Effector memory CD4-positive, alpha-beta T cell (primary cell): ENCODE measurements around the gene PDLIM4.

Source experiments
- DNase-seq, 3 donors: peaks; one replicate each; pipeline ENCODE4 v3.0.0-alpha.2; 2020
- H3K27ac ChIP-seq: 2 replicates; pipeline ENCODE4 v1.7.0; 2013; ENCODE audit warnings: mild to moderate bottlenecking, low read length, moderate library complexity; ENCODE audit not compliant: insufficient read depth, poor library complexity, severe bottlenecking
- H3K27me3 ChIP-seq: replicated peaks from 2 replicates; pipeline ENCODE4 v1.7.0; 2013; ENCODE audit warnings: mild to moderate bottlenecking, low read length; ENCODE audit not compliant: insufficient read depth, control insufficient read depth, poor library complexity, severe bottlenecking
- H3K36me3 ChIP-seq: 2 replicates; pipeline ENCODE4 v1.7.0; 2013; ENCODE audit warnings: mild to moderate bottlenecking, low read length, moderate library complexity; ENCODE audit not compliant: control insufficient read depth, insufficient read depth
- H3K4me1 ChIP-seq: 2 replicates; pipeline ENCODE4 v1.7.0; 2013; ENCODE audit warnings: low read length, mild to moderate bottlenecking; ENCODE audit not compliant: control insufficient read depth, insufficient read depth, poor library complexity, severe bottlenecking
- H3K4me3 ChIP-seq: 2 replicates; pipeline ENCODE4 v1.7.0; 2013; ENCODE audit warnings: low read length, low read depth, mild to moderate bottlenecking; ENCODE audit not compliant: insufficient read depth, poor library complexity, severe bottlenecking
- H3K9me3 ChIP-seq: 2 replicates; pipeline ENCODE4 v1.7.0; 2013; ENCODE audit warnings: mild to moderate bottlenecking, low read length, moderate library complexity; ENCODE audit not compliant: control insufficient read depth

Gene PDLIM4

GRCh38 chr5:132251220-132251725, 6.2 kb upstream of the PDLIM4 start:
- no peak for DNase-seq
- no peak overlapping the region for H3K27ac ChIP-seq

GRCh38 chr5:132253008-132253441, 4.5 kb upstream of the PDLIM4 start:
- DNase-seq, result no peak
- H3K9me3 ChIP-seq, result no peaks in the 10 kb centered on the region
- no peaks in the 10 kb centered on the region for H3K4me1 ChIP-seq

More at GRCh38 chr5:132251220-132251725, 6.2 kb upstream of the PDLIM4 start:
- Histone ChIP-seq H3K4me1 (no peaks in the 10 kb centered on the region), H3K4me3 (no peak overlapping the region), H3K9me3 (no peaks in the 10 kb centered on the region), H3K27me3 (no peaks in the 10 kb centered on the region), H3K36me3 (no peaks in the 10 kb centered on the region)

GRCh38 chr5:132253452-132254320, 3.8 kb upstream of the PDLIM4 start:
- Histone ChIP-seq H3K36me3 (no peaks in the 10 kb centered on the region), H3K4me1 (no peaks in the 10 kb centered on the region), H3K27me3 (peaks cover 8% of the 10 kb centered on the region), H3K27ac (no peak overlapping the region), H3K9me3 (no peaks in the 10 kb centered on the region), H3K4me3 (no peak overlapping the region)
- no peak for DNase-seq

More at GRCh38 chr5:132253008-132253441, 4.5 kb upstream of the PDLIM4 start:
- Histone ChIP-seq H3K27ac (no peak overlapping the region), H3K27me3 (peaks cover 4% of the 10 kb centered on the region), H3K4me3 (no peak overlapping the region), H3K36me3 (no peaks in the 10 kb centered on the region)

- H3K36me3 ChIP-seq, result no peaks in the 10 kb centered on the region
- no peak overlapping the region for H3K4me3 ChIP-seq
- no peaks in the 10 kb centered on the region for H3K9me3 ChIP-seq
- H3K27me3 ChIP-seq, result peaks cover 8% of the 10 kb centered on the region
- no peaks in the 10 kb centered on the region for H3K4me1 ChIP-seq
- DNase-seq, result no peak
- H3K27ac ChIP-seq, result no peak overlapping the region
These were observed 3.0 kb upstream of the PDLIM4 start for GRCh38 chr5:132254321-132254977.

- H3K4me1 ChIP-seq, result no peaks in the 10 kb centered on the region
These were observed 1.3 kb upstream of the PDLIM4 start for GRCh38 chr5:132256086-132256782.

GRCh38 chr5:132256783-132257130, 739 bp upstream of the PDLIM4 start:
- Histone ChIP-seq H3K4me1 (no peaks in the 10 kb centered on the region), H3K4me3 (no peak overlapping the region), H3K36me3 (no peaks in the 10 kb centered on the region), H3K9me3 (no peaks in the 10 kb centered on the region), H3K27ac (no peak overlapping the region), H3K27me3 (peaks cover 8% of the 10 kb centered on the region)
- DNase-seq, result no peak

More at GRCh38 chr5:132256086-132256782, 1.3 kb upstream of the PDLIM4 start:
- Histone ChIP-seq H3K36me3 (no peaks in the 10 kb centered on the region), H3K27me3 (peaks cover 8% of the 10 kb centered on the region), H3K4me3 (no peak overlapping the region), H3K9me3 (no peaks in the 10 kb centered on the region), H3K27ac (no peak overlapping the region)
- no peak for DNase-seq

- Histone ChIP-seq H3K27me3 (peaks cover 8% of the 10 kb centered on the region), H3K9me3 (no peaks in the 10 kb centered on the region), H3K36me3 (no peaks in the 10 kb centered on the region), H3K27ac (no peak overlapping the region), H3K4me3 (no peak overlapping the region), H3K4me1 (no peaks in the 10 kb centered on the region)
- no peak for DNase-seq
These were observed 889 bp downstream of the PDLIM4 start for GRCh38 chr5:132258102-132259068.

- H3K9me3 ChIP-seq, result no peaks in the 10 kb centered on the region
- H3K36me3 ChIP-seq, result no peaks in the 10 kb centered on the region
- DNase-seq, result no peak
- H3K27ac ChIP-seq, result no peak overlapping the region
- peaks cover 8% of the 10 kb centered on the region for H3K27me3 ChIP-seq
- H3K4me3 ChIP-seq, result no peak overlapping the region
- H3K4me1 ChIP-seq, result no peaks in the 10 kb centered on the region
These were observed 1.8 kb downstream of the PDLIM4 start for GRCh38 chr5:132259069-132259851.
